K562 (cell line): ENCODE measurements around the gene NUTM1. TPM values are rescaled to one million over a fixed set of nuclear protein-coding genes. Genes with fewer than 3 reads are reported as not detected.

Experiments used
- BMI1 ChIP-seq: fragments of 150-350 bp; IDR thresholded peaks from 2 replicates; pipeline ENCODE4 v1.6.1; 2014; ENCODE audit warnings: low read length
- CCAR2 ChIP-seq: fragments of 200-400 bp; formaldehyde crosslinking; IDR thresholded peaks from 2 replicates; pipeline ENCODE4 v1.6.1; 2017; ENCODE audit warnings: mild to moderate bottlenecking, low read depth, low read length
- FOXK2 ChIP-seq, 2 experiments: fragments of 450-650 bp; IDR thresholded peaks in 1 of 2; conservative IDR thresholded peaks in 1 of 2; 2 replicates each; pipeline ENCODE4 v1.6.1; 2016; ENCODE audit warnings: low read depth in 2 of 2, mild to moderate bottlenecking in 1 of 2
- HMG20A ChIP-seq: fragments of 450-650 bp; formaldehyde crosslinking; conservative IDR thresholded peaks from 2 replicates; pipeline ENCODE4 v1.4.0; 2020; ENCODE audit warnings: mild to moderate bottlenecking, mixed read lengths
- KAT2B ChIP-seq: IDR thresholded peaks from one replicate; pipeline ENCODE4 v1.6.1; 2012; ENCODE audit warnings: low read depth, mild to moderate bottlenecking, control low read depth, inconsistent platforms, low read length, moderate library complexity
- KAT8 ChIP-seq: fragments of 450-650 bp; IDR thresholded peaks from 2 replicates; pipeline ENCODE4 v1.6.1; 2016; ENCODE audit warnings: low read depth, mild to moderate bottlenecking
- MAZ ChIP-seq, 2 experiments: fragments of 450-650 bp in 1 of 2; sonication (generic) in 1 of 2; formaldehyde crosslinking; IDR thresholded peaks in 1 of 2; conservative IDR thresholded peaks in 1 of 2; 2 replicates each; pipeline versions ENCODE4 v1.4.0 to v1.5.0; 2020; ENCODE audit warnings: mild to moderate bottlenecking in 1 of 2, missing genetic modification reagents in 1 of 2
- MYBL2 ChIP-seq, 2 experiments: fragments of 450-650 bp in 1 of 2; sonication (generic) in 1 of 2; formaldehyde crosslinking in 1 of 2; IDR thresholded peaks; 2 replicates each; pipeline versions ENCODE4 v1.6.1 to v1.8.1; 2017 to 2022; ENCODE audit warnings: borderline replicate concordance in 1 of 2, inconsistent platforms in 1 of 2, low read depth in 1 of 2, mild to moderate bottlenecking in 1 of 2, missing genetic modification reagents in 1 of 2, moderate library complexity in 1 of 2
- NFYB ChIP-seq: IDR thresholded peaks from 2 replicates; pipeline ENCODE4 v1.6.1; 2011; ENCODE audit warnings: mild to moderate bottlenecking, moderate library complexity; ENCODE audit not compliant: insufficient read length; ENCODE audit errors: extremely low read depth
- RFX5 ChIP-seq: IDR thresholded peaks from 2 replicates; pipeline ENCODE4 v1.6.1; 2011; ENCODE audit warnings: low read depth, mild to moderate bottlenecking, improper control_type of control experiment, low read length
- SETDB1 ChIP-seq: IDR thresholded peaks from one replicate; pipeline ENCODE4 v1.6.1; 2012; ENCODE audit warnings: low read length, control low read depth, inconsistent platforms
- SRSF9 ChIP-seq: fragments of 200-400 bp; formaldehyde crosslinking; IDR thresholded peaks from 2 replicates; pipeline ENCODE4 v1.6.1; 2017; ENCODE audit warnings: low read depth, low read length, borderline replicate concordance
- TAL1 ChIP-seq: fragments of 450-650 bp; IDR thresholded peaks from 2 replicates; pipeline ENCODE4 v1.6.1; 2016; ENCODE audit warnings: mild to moderate bottlenecking
- ZNF384 ChIP-seq: IDR thresholded peaks from 2 replicates; pipeline ENCODE4 v1.6.1; 2012; ENCODE audit warnings: low read depth, low read length, improper control_type of control experiment
- ZNF785 ChIP-seq: fragments of 250-450 bp; sonication (Bioruptor Pico); IDR thresholded peaks from 2 replicates; pipeline ENCODE4 v1.4.0; 2020; ENCODE audit warnings: mild to moderate bottlenecking
- polyA plus RNA-seq, 8 experiments: library from polyadenylated mRNA; depleted of rRNA in 4 of 8; stranded (reverse) in 5 of 8; unstranded in 3 of 8; fragments of >200 nt; fragmentation: Nextera tagmentation in 2 of 8; fragmentation: Illumina TruSeq in 1 of 8; extraction: Ambion mirVana in 2 of 8; extraction: Trizol in 1 of 8; gene quantifications; 2 replicates each; pipeline versions ENCODE4 v1.2.1 to v1.2.3, GENCODE V29; 2011 to 2014; ENCODE audit warnings: inconsistent platforms in 1 of 8, missing spikeins in 1 of 8
- total RNA-seq, 7 experiments: library from RNA; depleted of rRNA in 6 of 7; stranded (reverse); fragments of >200 nt in 6 of 7; fragmentation: Illumina TruSeq in 2 of 7; extraction: Trizol in 2 of 7; gene quantifications; 2 replicates each; pipeline versions ENCODE4 v1.2.1 to v1.2.3, GENCODE V29; 2011 to 2021; ENCODE audit warnings: low replicate concordance in 1 of 7
- TF ChIP-seq, protein P1 (sequence below), 2 experiments: fragments of 450-650 bp; IDR thresholded peaks; 2 replicates each; pipeline ENCODE4 v1.6.1; 2018; ENCODE audit warnings: mild to moderate bottlenecking in 2 of 2, low read depth in 1 of 2; ENCODE audit not compliant: partially characterized antibody in 2 of 2
- TF ChIP-seq, protein P2 (sequence below): sonication (generic); formaldehyde crosslinking; IDR thresholded peaks from 2 replicates; pipeline ENCODE4 v1.9.0; 2022; ENCODE audit warnings: mild to moderate bottlenecking, missing genetic modification reagents
- TF ChIP-seq, protein P3 (sequence below): fragments of 200-800 bp; sonication (Bioruptor generic); IDR thresholded peaks from 2 replicates; pipeline ENCODE4 v1.6.1; 2016; ENCODE audit warnings: missing genetic modification characterization, missing compliant biosample characterization

The NUTM1 gene
- total and polyA plus RNA-seq, 9 of the 15 experiments (the other 6 are each of a cell fraction or from before 2014, with no cell fraction given) = 0.01 to 0.05 (median 0.04) TPM; not detected in 4

DNA sequence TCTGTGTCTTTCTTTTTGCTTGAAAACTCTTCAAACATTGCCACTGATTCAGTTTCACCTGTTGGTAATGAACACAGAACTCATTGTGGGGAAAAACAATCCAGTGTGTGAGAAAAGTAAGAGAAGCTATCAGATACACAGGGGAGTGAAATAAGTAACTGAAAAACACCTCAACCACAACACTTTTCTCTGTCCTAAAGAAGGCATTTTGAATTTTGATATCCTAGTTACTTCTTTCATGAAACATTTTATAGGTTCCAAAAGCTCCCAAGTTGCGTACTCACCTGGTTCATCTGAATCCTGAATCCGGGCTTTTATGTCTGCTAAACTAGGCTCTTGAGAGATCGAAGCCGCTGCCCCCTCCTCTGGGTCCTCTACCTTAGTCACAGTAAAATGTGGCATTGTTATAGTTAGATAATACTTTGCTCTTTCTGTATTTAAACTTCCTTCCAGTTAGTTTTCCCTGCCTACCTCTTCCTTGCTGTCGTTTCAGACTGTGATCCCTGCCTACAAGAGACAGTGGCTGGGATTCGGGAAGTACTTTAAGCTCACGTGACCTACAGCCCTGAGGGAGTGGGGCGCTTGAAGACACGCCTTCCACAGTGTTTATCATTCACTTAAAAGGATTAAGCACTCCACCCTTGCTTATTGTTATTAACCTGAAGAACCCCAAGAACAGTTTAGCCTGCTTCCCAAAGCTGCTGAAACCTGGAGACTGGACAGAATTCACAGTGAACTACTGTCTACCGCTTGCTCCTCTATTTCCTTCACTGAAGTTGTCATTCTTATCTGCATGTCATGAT, 24.6 kb upstream of the NUTM1 start (continued):
- TF ChIP-seq, protein P1, sequence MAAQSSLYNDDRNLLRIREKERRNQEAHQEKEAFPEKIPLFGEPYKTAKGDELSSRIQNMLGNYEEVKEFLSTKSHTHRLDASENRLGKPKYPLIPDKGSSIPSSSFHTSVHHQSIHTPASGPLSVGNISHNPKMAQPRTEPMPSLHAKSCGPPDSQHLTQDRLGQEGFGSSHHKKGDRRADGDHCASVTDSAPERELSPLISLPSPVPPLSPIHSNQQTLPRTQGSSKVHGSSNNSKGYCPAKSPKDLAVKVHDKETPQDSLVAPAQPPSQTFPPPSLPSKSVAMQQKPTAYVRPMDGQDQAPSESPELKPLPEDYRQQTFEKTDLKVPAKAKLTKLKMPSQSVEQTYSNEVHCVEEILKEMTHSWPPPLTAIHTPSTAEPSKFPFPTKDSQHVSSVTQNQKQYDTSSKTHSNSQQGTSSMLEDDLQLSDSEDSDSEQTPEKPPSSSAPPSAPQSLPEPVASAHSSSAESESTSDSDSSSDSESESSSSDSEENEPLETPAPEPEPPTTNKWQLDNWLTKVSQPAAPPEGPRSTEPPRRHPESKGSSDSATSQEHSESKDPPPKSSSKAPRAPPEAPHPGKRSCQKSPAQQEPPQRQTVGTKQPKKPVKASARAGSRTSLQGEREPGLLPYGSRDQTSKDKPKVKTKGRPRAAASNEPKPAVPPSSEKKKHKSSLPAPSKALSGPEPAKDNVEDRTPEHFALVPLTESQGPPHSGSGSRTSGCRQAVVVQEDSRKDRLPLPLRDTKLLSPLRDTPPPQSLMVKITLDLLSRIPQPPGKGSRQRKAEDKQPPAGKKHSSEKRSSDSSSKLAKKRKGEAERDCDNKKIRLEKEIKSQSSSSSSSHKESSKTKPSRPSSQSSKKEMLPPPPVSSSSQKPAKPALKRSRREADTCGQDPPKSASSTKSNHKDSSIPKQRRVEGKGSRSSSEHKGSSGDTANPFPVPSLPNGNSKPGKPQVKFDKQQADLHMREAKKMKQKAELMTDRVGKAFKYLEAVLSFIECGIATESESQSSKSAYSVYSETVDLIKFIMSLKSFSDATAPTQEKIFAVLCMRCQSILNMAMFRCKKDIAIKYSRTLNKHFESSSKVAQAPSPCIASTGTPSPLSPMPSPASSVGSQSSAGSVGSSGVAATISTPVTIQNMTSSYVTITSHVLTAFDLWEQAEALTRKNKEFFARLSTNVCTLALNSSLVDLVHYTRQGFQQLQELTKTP (IDR thresholded peaks at IDR 0.05; ENCODE audit: low read depth in 1 of 2, partially characterized antibody in 2 of 2) = peak in 1 of 2 experiments; percentile 48
- TF ChIP-seq BMI1 (no peak), RFX5 (no peak), FOXK2 (conservative IDR thresholded peaks at IDR 0.05 in 1 of 2, IDR thresholded peaks at IDR 0.05 in 1 of 2; ENCODE audit: low read depth in 2 of 2) (peak; percentile 79 to 89), HMG20A (CRISPR knock-in tag) (no peak), KAT8 (no peak), CCAR2 (no peak), MYBL2 (IDR thresholded peaks at IDR 0.05; ENCODE audit: low read depth) (no peak), MYBL2 (CRISPR knock-in tag; IDR thresholded peaks at IDR 0.05; ENCODE audit: borderline replicate concordance) (no peak), SRSF9 (no peak), ZNF384 (no peak), SETDB1 (no peak), KAT2B (no peak), MAZ (CRISPR knock-in tag; conservative IDR thresholded peaks at IDR 0.05 in 1 of 2, IDR thresholded peaks at IDR 0.05 in 1 of 2) (peak in 1 of 2 experiments; percentile 36; a peak in 2 of 4 replicates), NFYB (no peak), TAL1 (no peak), ZNF785 (no peak)
- TF ChIP-seq, protein P2, sequence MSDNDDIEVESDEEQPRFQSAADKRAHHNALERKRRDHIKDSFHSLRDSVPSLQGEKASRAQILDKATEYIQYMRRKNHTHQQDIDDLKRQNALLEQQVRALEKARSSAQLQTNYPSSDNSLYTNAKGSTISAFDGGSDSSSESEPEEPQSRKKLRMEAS (CRISPR knock-in tag) = no peak
- TF ChIP-seq, protein P3, sequence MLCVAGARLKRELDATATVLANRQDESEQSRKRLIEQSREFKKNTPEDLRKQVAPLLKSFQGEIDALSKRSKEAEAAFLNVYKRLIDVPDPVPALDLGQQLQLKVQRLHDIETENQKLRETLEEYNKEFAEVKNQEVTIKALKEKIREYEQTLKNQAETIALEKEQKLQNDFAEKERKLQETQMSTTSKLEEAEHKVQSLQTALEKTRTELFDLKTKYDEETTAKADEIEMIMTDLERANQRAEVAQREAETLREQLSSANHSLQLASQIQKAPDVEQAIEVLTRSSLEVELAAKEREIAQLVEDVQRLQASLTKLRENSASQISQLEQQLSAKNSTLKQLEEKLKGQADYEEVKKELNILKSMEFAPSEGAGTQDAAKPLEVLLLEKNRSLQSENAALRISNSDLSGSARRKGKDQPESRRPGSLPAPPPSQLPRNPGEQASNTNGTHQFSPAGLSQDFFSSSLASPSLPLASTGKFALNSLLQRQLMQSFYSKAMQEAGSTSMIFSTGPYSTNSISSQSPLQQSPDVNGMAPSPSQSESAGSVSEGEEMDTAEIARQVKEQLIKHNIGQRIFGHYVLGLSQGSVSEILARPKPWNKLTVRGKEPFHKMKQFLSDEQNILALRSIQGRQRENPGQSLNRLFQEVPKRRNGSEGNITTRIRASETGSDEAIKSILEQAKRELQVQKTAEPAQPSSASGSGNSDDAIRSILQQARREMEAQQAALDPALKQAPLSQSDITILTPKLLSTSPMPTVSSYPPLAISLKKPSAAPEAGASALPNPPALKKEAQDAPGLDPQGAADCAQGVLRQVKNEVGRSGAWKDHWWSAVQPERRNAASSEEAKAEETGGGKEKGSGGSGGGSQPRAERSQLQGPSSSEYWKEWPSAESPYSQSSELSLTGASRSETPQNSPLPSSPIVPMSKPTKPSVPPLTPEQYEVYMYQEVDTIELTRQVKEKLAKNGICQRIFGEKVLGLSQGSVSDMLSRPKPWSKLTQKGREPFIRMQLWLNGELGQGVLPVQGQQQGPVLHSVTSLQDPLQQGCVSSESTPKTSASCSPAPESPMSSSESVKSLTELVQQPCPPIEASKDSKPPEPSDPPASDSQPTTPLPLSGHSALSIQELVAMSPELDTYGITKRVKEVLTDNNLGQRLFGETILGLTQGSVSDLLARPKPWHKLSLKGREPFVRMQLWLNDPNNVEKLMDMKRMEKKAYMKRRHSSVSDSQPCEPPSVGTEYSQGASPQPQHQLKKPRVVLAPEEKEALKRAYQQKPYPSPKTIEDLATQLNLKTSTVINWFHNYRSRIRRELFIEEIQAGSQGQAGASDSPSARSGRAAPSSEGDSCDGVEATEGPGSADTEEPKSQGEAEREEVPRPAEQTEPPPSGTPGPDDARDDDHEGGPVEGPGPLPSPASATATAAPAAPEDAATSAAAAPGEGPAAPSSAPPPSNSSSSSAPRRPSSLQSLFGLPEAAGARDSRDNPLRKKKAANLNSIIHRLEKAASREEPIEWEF (CRISPR knock-in tag) = no peak
